IPS-NIHi7 (cell line): ENCODE data around the gene ALDOA.
A peak's percentile ranks its signal among the peaks of the same experiment; 100 is the strongest.

Source experiments
- DNase-seq: peaks from one replicate; pipeline ENCODE4 v3.0.0; 2012; ENCODE audit warnings: mixed read lengths; ENCODE audit errors: extremely low spot score

Gene ALDOA

DNA sequence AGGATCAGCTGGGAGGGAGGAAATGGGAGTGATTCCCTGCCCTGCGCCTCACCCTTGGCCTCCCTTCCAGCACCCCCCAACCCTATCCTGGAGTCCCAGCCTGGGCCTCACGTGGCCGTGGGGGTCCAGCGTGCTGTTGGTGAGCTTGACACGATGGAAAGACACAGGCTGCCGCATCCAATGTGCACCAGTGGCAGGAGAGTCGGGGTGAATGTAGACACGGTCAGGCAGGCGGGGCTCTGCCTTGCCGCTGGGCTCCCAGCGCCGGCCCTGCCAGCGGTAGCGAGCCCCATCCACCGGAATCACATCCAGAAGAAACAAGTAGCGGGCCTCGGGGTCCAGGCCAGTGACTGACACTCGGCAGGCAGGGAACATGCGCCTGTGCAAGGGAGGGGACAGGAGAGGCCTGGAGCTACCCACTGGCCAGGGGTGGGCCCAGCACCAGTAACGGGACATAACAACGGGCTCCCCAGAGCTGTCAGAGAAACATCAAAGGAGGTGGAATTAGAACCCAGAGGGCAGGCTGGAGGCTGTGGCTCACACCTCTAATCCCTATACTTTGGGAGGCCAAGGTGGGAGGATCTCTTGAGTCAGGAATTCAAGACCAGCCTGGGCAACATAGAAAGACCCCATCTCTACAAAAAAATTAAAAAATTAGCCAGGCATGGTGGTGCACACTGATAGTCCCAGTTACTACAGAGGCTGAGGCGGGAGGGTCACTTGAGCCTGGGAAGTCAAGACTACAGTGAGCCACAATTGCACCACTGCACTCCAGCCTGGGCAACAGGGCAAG is 23.5 kb downstream of the ALDOA start:
- DNase-seq: no peak

DNA sequence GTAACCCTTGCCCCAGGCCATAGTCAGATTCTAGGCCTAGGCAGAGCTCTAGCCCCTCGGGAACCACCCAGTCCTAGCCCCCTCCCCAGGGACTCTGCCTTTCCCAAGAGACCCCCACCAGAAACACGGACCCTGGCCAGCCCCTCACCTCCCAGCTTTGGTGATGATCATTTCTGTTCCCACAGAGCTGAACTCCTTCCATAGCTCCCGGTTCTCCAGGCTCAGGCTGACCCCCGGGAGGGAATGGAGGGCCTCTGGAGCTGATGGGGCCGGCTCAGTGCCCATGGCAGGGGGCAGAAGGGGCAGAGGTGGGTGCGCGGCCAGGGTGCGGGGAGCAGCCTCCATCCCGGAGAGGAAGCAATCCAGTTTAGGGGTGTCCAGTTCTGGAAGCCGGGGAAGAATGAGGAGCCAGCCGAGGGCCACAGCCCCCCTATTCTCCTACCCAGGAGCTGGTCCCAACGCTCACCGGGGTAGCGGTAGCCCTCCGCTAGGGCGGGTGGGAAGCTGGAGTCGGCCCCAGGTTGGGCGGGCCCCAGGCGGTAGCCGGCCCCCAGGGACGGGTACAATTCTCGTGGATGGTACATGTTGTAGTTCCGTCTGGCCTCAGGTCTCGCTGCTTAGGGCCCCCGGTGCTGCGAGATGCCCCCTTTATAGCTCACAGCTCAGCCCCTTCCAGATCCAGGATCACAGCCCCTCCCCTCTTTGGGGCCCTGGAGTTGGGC is 25.2 kb downstream of the ALDOA start:
- DNase-seq: no peak

DNA sequence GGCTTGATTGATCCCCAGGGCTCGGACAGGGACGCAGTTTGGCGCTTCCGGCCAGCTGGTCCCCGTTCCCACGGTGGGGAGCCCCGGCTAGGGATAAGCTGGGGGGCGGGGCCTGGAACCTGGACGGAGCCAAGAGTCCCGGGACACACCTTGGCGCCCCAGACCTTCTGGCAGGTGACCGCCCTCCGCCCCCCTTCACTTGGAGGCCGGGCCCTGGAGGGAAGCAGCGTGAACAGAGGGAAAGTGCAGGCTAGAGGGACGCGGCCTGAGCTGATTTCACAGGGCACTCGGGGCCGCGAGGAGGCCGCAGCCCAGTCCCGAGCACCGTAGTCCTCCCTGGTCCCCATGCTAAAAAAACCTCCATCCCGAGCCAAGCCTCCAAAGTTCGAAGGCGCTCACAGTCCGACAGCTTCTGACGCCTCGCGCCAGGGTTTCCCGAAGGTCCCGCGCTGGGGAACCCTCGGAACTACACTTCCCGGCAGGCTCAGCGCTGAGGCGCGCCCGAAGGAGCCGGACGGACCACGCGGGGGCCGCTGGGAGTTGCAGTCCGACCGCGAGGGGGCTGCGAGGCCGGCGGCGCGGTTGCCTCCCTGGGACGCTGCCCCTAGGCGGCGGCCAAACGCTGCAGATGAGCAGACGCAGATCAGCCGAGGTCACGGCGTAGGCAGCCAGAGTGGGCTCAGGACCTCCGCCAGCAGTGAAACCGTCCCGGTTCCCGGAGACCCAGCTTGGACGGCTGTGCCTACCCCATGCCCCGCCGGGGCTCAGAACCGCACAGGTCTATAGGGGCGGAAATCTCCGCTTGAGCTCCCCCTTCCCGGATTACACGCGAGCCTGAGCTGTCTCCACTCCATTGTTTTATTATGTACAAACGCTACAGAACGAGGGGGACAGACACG is 26.2 kb downstream of the ALDOA start, which contains the start of gene TBX6:
TBX6 (minus strand) TSS at position 451 of the 899 bp plus-strand sequence. CDS start 731 bp downstream, outside the sequence.
- peak; percentile 91 for DNase-seq

DNA sequence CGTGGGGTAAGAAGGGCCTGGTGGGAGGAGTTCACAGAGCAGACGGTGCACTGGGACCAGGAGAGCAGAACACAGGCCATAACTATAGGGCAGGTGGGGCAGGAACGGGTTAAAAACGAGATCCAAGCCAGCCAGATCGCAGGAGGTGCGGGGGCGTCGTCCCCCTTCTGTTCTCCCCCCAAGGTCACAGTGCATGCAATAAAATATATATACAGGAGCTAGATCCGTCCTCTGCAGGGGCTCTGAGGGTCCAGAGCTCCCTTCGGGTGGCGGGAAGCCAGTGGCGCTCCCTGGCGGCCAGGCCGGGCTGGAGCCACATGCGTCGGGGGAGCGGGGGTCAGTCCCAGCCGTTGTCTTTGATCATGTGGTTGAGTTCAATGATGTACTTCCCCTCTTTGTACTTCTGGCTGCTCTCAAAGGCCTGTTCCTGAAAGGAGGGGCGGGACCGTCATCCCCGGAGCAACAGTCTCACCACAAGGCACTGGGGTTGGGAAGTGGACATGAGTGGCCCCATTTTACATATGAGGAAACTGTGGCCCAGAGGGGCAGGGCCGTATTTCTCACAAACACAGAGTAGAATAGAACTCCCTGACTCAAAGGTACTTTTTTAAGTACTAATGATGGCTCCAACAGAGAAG is 26.9 kb downstream of the ALDOA start:
- DNase-seq: peak; percentile 88

DNA sequence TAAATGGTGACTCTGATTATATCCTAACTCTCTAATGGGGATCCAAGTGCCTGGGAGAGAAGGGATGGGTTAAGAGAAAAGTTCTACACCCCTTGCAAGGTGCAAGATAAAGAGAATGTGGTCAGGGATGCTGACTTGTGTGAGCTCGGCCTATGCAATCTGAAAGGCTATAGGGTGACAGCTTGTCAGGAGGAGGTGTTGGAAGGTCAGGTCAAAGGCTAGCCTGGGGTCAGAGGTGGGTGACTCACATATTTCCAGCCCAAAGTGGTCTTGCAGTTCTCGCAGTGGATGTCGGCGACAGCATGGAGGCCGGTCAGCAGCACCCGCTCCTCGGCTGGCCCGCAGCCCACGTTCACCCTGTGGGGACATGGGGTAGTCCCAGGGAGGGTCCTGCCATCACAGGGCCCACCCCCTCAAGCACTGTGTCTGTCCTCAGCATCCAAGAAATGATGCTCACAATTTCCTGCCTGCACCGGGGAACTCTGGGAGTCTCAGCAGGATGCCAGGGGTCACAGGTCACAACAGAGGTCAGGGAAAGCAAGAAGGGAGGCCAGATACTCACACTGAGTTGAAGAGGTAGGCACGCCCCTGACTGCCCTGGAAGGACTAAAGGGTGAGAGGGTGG is 29.1 kb downstream of the ALDOA start:
- no peak for DNase-seq

DNA sequence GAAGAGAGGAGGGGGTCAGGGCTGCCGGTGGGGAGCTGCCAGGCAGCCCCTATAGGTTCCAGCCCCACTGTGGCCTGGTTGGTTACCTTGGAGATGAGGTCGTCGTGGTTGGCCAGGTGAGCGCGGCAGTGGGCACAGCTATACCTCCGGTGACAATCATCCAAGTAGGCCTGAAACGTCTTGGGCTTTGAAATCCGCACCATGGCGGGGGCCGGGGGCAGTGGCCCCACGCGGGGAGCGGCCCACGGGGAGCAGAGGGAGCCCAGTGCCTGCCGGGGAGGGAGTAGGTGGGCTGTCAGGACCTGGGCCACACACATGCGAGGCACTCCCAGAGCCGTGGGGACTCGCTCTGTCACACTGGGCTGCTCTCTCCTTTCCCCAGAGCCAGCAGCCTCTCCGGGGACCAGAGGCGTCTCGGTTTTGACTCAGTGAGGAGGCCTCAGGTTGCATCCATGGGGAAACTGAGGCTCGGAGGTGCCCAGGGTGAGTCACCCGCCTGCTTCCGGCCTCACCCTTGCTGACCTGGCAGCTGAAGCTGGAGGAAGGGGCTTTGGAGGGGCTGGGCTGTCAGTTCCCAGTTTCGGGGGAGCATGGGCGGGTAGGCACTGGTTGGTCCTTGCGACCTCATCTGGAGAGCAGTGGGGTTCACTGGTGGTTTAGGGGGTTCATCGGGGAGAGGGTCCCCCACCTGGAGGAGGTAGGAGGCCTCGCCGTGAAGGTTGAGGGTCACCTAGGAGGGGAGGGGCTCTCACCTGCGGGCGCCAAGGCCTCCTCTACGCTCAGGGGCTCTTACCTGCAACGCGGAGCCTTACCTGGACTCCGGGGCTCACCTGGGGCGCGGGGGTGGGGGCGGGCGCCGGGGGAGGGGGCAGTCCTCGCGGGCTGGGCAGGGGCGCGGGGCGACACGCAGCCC is 29.9 kb downstream of the ALDOA start:
- DNase-seq: peak; percentile 51

DNA sequence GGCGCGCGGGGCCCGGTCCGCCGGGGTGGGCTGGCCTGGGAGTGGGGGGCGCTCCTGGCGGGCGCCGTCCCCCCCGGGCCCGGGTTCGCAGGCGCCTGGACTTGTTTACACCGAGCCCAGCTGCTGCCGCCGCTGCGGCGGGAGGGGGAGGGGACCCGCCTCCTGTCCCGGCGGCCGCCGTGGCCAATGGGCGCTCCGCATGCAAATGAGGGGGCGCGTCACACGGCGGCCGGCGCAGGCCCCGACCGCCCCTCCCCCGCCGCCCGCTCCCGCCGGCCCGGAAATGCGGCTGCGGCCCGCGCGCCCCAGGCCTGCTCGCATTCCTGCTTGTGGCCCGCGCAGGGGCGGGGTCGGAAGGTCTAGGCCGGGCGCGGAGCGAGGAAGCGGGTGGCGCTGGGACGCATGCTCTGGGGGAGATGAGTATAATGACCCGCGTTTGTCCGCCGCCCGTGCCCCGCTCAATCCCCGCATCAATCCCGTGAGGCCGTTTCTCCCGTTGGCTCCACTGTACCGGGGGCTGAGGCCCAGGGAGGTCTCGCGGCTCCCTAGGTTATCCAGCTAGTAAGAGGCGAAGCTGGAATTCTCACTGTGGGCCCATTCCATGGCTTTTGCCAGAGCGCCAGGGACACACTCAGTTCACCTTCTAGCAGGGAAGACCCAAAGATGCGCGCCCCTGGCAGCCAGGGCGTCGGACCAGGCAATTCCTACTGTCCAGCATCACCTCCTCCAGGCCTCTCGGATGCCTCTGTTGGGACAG is 30.7 kb downstream of the ALDOA start, which contains the start of gene YPEL3:
YPEL3 (minus strand) TSS at position 109 of the 757 bp plus-strand sequence. CDS start 731 bp downstream, outside the sequence.
- peak; percentile 97 for DNase-seq

DNA sequence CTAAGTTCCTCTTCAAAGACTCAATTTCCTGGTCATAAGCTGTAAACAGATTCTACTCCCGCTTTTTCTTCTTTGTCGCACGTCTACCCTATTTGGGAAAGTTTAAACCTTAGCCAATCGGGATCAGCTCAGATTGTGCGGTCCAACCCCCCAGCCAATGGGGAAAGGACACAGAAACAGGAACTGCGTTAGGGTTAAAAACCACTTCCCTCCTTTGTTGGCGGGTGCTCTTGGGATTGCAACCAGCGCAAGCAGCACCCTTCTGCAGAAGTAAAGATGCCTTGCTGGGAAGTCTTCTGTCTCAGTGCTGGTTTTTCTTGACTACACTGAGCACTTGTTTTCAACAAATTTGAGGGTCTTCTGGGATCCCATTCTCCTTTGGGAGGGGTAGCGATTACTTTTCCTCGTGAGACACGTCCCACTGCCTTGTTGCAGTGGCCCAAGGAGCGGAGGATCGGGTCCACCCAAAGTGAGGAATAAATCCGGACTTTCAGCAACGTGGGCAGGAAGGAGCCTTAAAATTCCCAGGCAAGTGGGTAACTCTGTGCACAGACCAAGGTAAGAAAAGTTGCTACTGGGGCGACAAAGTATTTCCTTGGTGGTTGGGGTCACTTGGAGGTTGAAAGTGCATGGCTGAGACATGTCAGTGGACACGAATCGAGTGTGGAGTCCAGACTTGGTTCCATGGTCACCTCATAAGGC is 31.5 kb downstream of the ALDOA start:
- DNase-seq: peak; percentile 42

DNA sequence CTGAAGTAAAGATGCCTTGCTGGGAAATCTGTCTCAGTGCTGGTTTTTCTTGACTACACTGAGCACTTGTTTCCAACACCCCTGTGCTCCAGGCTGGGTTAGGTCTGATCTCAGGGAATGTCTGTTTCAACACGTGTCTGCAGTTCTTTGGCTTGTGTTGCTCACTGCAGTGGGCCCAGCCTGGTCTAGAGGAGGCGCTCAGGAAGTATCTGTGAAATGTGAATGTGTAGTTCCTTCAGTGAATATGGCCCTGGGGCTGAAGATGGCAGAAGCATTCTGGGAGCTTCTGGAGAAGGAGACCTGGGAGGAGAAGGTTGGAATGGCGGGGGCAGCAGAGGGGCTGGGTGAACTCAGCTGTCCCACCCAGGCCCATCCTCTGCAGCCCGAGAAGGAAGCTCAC is 38.5 kb downstream of the ALDOA start:
- DNase-seq: no peak

DNA sequence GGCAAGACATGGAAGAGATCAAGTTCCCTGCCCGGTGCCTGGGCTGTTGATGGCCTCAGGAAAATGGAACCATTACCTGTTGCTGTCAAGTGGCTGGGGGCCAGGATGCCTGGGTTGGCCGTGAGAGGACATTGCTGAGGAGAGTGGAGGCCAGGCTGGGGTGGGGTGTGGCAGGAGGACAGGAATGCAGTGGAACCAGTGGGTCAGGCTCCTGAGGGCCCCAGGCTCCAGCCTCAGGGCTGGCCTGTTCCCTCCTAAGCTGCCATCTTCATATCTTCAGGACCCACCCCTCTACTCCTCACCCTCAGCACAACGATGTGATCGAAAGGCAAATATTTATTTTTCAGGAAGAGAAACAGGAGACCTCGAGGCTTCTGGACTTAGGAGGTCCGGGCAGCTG is 38.9 kb downstream of the ALDOA start:
- DNase-seq: no peak

DNA sequence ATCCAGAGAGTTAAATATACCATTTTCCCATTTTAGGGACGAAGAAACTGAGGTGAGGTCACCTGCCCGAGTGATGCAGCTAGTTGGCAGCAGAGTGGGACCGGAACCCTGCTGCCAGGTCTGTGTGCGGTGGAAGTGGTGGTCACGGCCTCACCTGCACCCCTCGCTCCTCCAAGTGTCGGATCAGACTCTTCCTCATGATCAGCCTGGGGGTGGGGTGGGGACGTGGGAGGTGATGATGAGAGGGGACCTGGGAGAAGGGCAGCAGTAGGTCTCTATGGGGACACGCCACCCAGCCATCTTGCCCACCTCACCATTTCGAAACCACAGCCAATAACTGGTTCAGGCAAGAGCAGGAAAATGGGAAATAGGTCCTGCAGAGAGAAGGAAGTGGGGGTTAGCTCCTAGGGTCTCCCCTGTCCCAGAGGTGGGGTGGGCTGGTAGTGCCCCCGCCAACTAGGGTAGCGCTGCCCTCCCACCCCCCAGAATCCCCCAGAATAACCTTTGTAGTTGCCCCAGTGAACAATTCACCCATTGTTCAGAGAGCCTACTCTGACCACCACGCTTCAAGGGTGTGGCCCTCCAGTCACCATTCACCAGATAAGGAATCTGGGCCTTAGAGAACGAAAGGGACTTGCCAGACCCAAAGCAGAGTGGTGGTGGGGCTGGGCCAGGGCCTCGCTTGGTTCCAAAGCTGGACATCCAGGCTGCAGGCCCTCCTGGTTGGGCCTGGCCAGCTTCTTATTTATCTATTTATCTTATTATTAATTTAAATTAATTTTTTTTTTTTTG is 42.7 kb downstream of the ALDOA start:
- DNase-seq: no peak

DNA sequence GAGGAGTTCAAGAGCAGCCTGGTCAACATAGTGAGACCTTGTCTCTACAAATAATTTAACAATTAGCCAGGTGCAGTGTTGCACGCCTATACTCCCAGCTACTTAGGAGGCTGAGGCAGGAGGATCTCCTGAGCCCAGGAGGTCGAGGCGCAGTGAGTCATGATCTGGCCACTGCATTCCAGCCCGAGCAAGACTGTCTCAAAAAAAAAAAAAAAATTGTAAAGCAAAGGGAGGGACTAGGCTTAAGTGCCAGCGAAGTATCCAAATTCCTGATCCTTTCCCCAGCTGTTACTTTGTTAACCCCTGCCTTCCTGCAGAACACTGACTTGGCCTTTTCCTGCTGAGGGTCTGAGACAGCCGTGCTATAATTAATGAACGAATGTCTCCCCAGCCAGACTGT is 45.1 kb downstream of the ALDOA start:
- no peak for DNase-seq

DNA sequence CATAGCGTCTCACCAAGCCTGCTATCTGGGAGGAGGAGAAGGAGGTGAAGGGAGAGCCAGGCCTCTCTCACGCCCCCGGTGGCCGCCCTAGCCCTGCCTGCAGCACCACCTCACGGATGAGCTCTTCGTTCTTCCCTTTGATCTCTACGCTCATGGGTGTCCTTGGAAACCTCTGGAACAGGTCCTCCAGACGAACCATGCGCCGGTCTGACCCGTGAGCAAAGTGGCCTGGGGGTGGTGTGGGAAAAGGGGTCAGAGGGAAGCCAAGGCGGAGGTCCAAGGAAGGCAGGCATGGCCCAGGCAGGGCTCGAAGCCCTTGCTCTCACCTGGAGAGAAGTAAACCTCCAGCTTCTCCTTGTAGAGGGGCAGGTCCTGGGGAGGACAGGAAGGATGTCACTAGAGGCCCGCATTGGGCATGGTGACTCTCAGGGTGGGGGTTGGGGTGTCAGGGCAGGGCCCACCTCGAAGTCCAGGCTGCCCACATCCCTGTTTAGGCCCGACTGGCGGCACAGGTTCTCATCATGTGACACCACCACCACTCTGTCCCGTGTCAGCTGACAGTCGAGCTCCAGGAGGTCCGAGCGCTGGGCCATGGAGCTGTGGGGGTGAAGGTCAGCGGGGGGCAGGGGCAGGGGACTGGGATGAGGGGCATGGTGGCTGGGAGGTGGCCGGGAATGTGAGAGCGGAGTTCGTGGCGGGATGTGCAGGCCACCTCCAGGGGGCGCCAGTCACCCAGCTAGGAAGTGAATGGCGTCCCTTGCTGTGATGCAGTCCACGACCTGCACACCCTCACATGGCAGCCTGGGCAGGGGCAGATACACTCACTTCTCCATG is 46.9 kb downstream of the ALDOA start:
- peak; percentile 87 for DNase-seq

DNA sequence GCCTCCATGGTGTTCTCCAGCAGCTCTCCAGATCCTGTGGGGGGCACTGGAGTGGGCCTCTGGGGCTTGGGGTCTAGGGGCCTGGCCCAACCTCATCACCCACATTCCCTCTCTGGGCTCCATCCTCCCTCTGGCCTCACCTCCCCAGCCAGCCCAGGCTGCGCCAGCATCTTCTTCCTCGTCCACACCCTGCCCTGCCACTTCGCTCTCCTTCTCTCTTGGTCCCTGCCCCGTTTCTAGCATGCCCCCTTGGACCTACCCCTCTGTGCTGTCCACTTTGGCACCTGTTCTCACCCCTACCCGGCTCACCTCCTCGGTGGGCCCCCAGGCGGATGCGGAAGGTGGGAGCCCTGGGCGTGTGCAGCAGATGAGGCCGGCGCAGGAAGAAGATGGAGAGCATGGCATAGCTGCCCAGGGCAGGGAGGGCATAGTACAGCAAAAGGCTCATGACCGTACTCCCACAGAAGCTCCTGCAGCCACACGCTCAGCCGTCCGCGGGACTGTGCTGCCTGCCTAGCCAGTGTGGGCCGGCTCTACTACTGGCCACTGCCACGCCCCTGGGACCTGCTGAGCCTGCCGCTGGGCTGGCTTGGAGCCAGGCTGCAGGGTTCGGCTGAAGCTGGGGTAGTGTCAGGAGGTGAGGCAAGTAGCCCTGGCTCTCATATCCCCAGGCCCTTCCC is 47.6 kb downstream of the ALDOA start, which contains the start of gene GDPD3:
GDPD3 (minus strand) TSS at position 507 of the 680 bp plus-strand sequence; CDS start at position 448, 59 bp downstream.
- DNase-seq: no peak

DNA sequence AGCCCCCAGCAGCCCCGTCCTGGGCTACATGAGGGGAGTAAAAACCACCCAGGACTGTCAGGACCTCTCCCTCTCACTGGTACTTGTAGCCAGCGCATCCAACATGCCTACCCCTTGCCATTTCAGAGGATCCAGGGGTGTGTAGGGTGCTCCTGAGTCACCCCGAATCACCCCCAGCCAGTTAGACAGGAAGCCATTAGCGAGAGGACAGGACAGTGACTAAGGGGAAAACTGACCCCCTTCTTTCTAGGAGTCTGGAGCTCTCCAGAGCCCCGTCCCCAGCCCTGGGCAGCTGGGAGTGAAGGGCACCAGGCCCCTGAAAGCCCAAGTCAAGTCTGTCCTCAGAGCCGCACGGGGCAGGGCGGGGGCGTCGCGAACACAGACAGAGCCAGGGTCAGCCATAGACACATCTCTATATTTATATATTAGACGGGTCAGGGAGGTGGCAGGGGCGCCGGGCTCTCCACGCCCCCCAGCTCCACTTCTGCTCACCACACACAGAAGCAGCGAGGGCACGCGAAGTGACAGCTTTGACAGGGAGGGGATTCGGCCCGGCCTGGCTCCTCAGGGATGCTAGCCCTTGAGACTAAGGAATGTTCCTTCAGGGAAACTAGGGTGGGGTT is 48.3 kb downstream of the ALDOA start:
- no peak for DNase-seq

DNA sequence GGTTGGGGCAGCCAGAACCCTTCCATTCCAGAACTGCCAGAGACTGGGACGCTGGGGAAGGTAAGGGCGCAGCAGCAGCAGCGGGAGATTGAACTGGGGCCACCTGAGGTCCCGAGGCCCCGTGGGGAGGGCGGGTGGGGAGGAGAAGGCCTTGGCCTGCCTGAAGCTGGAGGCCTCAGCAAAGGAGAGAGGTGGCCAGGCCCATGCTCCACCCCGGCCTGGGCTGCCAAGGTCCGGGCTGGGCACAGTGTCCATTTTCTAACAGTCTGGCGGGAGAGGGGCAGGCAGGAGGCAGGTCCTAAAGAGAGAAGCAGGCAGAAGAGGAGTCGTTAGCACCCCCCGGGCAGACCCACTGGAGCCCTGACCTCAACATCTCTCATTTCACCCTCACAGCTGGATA is 48.9 kb downstream of the ALDOA start:
- no peak for DNase-seq
